Psoas muscle (tissue), 8 donors: ENCODE data around the gene GRIN2A. TPM values are rescaled to one million over a fixed set of nuclear protein-coding genes. Genes with fewer than 3 reads are reported as not detected.

Experiments used
- ATAC-seq, 4 donors: fragments of 200-7000 bp; cut with Tn5 transposase; one replicate each; pipeline ENCODE4 v1.9.1; 2020; ENCODE audit warnings: moderate library complexity in 3 of 4, mild to moderate bottlenecking in 2 of 4
- DNase-seq, 2 donors: peaks; one replicate each; pipeline ENCODE4 v3.0.0-alpha.2; 2020
- H3K27ac ChIP-seq: fragments of 200-600 bp; one replicate; pipeline ENCODE4 v1.8.0; 2022
- H3K27me3 ChIP-seq, 3 donors: fragments of 200-600 bp in 1 of 3; one replicate each; pipeline versions ENCODE4 v1.6.1 to v1.8.0; 2013 to 2022; ENCODE audit warnings: low read length in 2 of 3, mild to moderate bottlenecking in 2 of 3, moderate library complexity in 1 of 3; ENCODE audit not compliant: insufficient read depth in 3 of 3
- H3K36me3 ChIP-seq, 2 donors: fragments of 200-600 bp in 1 of 2; one replicate each; pipeline versions ENCODE4 v1.6.1 to v1.8.0; 2013 to 2022; ENCODE audit warnings: low read depth in 1 of 2, mild to moderate bottlenecking in 1 of 2, moderate library complexity in 1 of 2; ENCODE audit not compliant: insufficient read depth in 1 of 2
- H3K4me1 ChIP-seq: fragments of 200-600 bp; one replicate; pipeline ENCODE4 v1.8.0; 2022
- H3K4me3 ChIP-seq: fragments of 200-600 bp; one replicate; pipeline ENCODE4 v1.8.0; 2022; ENCODE audit warnings: mild to moderate bottlenecking
- H3K9me3 ChIP-seq: fragments of 200-600 bp; one replicate; pipeline ENCODE4 v1.8.0; 2022
- WGBS, 3 donors: extraction: QIAGEN DNeasy Blood & Tissue Kit; methylation state at CpG; one replicate each; pipeline versions ENCODE4 v1.1.6 to v1.1.7; 2013; 5-methylcytosine and 5-hydroxymethylcytosine counted together
- intact Hi-C, 2 donors: fragments of 100-400 bp; cut with DNase I; formaldehyde crosslinking; loops; one replicate each; pipeline versions ENCODE4 v1.11.0 to v1.14.2; 2022
- polyA plus RNA-seq, 3 donors: library from polyadenylated mRNA; stranded (reverse); fragments of 200-250 nt; gene quantifications; one replicate each; pipeline ENCODE4 v1.2.3, GENCODE V29; 2013
- total RNA-seq, 4 donors: library from RNA; stranded (reverse); fragmentation: NEBNext Ultra II Directional in 2 of 4; extraction: Animal tissue kit (Norgen Biotek cat#: 25700) in 2 of 4; gene quantifications; one replicate each; pipeline versions ENCODE4 v1.2.1 to v1.2.4, GENCODE V29; 2021 to 2023
- TF ChIP-seq, protein P1 (sequence below): fragments of 200-600 bp; IDR thresholded peaks from one replicate; pipeline ENCODE4 v1.8.0; 2022; ENCODE audit warnings: antibody characterized with exemption
- donor health status: healthy with polysubstance abuse.
- donor health status: DM: no; HTN: no; CAD: no; lungs with moderate emphysema.
- donor health status: Bipolar disorder and iron deficiency.
- donor health status: healthy.
- donor health status: DM: yes; HTN: yes; CAD: no.
- donor health status: DM: no; HTN: no; CAD: no.
- donor health status: DM: no; HTN: no; CAD: no.
- donor health status: DM: yes; HTN: yes; CAD: no.

Gene GRIN2A
- total and polyA plus RNA-seq, 7 donors = 0.01 to 0.62 (median 0.17) TPM; not detected in 2

DNA sequence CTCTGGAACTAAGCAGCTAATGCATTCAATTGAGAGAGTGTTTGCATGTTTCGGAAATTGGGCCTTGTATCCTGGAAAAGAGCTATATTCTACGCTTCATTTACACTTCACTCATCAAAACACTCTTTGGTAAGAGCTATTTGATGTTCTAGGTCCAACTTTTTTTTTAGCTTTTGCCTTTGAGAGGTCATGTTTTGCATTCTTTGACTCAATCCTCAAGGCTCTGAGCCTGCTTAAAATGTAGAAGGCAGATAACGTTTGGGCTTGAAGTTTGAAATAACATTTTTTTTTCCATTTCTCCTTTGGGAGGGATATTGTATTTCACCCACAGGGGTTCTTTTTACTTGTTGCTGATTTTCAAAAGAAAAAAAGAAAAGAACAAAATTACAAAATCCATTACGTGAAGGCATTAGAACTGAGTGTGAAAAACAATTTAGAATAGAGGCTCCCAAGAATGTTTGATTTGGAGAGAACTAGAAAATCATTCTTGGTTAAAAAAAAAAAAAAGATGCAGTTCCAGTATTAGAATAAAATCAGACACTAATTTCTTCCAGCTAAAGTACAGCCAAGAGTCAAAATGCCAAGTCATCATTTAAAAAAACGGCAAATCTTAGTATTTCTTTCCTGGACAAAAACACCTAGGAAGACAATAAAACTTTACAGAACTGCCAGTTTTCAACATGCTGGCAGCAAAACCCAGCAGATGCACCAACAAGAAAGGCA lies 268.5 kb downstream of the GRIN2A start:
- H3K27me3 ChIP-seq = no peaks in the 10 kb centered on the region
- H3K4me3 ChIP-seq = no peak overlapping the region
- H3K27ac ChIP-seq = no peak overlapping the region
- intact Hi-C loops = loop anchor here in 1 of 2 donors (10.0 kb wide), 1 partner anchor 119 kb away; no protein-coding TSS in a partner anchor
- no peaks in the 10 kb centered on the region for H3K36me3 ChIP-seq
- no peaks in the 10 kb centered on the region for H3K9me3 ChIP-seq
- no peak for ATAC-seq
- H3K4me1 ChIP-seq = no peaks in the 10 kb centered on the region
- no peak for DNase-seq
- WGBS, 3 donors = 33 to 50% (median 34%) methylated on average over 5 of the region's 5 CpGs
- TF ChIP-seq, protein P1, sequence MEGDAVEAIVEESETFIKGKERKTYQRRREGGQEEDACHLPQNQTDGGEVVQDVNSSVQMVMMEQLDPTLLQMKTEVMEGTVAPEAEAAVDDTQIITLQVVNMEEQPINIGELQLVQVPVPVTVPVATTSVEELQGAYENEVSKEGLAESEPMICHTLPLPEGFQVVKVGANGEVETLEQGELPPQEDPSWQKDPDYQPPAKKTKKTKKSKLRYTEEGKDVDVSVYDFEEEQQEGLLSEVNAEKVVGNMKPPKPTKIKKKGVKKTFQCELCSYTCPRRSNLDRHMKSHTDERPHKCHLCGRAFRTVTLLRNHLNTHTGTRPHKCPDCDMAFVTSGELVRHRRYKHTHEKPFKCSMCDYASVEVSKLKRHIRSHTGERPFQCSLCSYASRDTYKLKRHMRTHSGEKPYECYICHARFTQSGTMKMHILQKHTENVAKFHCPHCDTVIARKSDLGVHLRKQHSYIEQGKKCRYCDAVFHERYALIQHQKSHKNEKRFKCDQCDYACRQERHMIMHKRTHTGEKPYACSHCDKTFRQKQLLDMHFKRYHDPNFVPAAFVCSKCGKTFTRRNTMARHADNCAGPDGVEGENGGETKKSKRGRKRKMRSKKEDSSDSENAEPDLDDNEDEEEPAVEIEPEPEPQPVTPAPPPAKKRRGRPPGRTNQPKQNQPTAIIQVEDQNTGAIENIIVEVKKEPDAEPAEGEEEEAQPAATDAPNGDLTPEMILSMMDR = no peak

DNA sequence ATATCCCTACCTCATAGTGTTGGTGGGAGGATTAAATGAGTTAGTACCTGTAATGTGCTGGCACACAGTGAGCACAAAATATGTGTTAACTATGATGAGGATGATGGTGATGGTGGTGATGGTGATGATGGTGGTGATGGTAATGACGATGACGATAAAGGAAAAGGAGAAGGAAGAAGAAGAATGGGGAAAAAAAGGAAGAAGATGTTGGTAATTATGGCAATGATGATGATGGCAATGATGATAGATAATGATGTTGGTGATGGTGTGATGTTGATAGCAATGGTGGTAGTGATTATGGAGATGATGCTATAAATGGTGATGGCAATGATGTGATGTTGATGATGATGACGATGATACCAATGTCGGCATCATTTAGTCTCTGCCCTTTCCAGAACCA lies 270.2 kb downstream of the GRIN2A start:
- ATAC-seq = no peak
- TF ChIP-seq, protein P1 = no peak
- Histone ChIP-seq H3K27ac (no peak overlapping the region), H3K27me3 (no peaks in the 10 kb centered on the region), H3K9me3 (no peaks in the 10 kb centered on the region), H3K36me3 (no peaks in the 10 kb centered on the region), H3K4me3 (no peak overlapping the region), H3K4me1 (no peaks in the 10 kb centered on the region)
- intact Hi-C loops = loop anchor here in 1 of 2 donors (10.0 kb wide), 1 partner anchor 117 kb away; no protein-coding TSS in a partner anchor
- WGBS, 3 donors = 93 to 99% (median 97%) methylated on average over 4 of the region's 4 CpGs
- DNase-seq = no peak

DNA sequence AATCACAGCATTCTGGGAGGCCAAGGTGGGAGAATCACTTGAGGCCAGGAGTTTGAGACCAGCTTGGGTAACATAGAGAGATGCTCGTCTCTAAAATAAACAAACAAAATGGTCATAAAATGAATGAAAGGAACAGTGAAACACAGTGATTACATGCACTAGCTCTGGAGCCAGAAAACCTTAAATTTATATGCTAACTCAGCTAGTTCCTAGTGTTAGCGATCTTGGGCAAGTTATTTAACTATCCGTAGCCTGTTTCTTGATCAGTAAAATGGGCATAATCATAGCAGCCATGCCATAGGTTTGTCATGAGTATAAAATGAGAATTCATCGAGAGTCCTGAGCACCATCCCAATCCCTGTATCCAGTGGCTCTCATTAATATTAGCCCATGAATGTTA lies 271.0 kb downstream of the GRIN2A start:
- H3K27me3 ChIP-seq = no peaks in the 10 kb centered on the region
- no peaks in the 10 kb centered on the region for H3K36me3 ChIP-seq
- H3K4me1 ChIP-seq = no peaks in the 10 kb centered on the region
- no peak overlapping the region for H3K27ac ChIP-seq
- TF ChIP-seq, protein P1 = no peak
- WGBS, 3 donors = 82 to 85% (median 83%) methylated on average over 4 of the region's 4 CpGs
- intact Hi-C loops = loop anchor here in 1 of 2 donors (10.0 kb wide), 1 partner anchor 116 kb away; no protein-coding TSS in a partner anchor
- H3K9me3 ChIP-seq = no peaks in the 10 kb centered on the region
- H3K4me3 ChIP-seq = no peak overlapping the region
- ATAC-seq = no peak
- DNase-seq = no peak

DNA sequence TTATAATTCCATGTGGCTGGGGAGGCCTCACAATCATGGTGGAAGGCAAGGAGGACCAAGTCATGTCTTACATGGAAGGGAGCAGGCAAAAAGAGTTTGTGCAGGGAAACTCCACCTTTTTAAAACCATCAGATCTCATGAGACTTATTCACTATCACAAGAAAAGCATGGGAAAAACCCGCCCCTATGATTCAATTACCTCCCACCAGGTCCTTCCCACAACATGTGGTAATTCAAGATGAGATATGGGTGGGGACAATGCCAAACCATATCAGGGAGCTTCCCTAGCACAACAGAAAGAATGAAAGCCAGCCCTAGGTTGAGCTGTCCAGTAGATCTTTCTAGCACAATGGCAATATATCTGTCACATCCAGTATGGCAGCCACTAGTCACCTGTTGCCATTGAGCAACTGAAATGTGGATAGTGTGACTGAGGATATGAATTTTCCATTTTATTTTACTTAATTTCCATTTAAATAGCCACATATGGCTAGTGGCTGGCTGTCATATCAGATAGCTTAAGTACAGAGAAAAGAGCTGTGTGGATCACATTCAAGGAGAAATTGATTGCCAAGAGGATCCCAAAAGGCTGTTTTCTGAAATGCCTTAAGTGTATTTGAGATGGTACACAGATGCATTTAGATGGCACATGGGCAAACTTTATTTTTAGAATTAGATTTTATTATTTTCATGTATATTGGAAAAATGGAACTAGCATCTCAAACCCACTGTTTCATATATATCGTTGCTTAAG lies 273.0 kb downstream of the GRIN2A start:
- TF ChIP-seq, protein P1 = no peak
- ATAC-seq (no peak), DNase-seq (no peak)
- 84 to 97% (median 92%) methylated on average over 2 of the region's 2 CpGs for WGBS, 3 donors
- no peak overlapping the region for H3K4me3 ChIP-seq
- intact Hi-C loops = no loop called here
- H3K9me3 ChIP-seq = no peaks in the 10 kb centered on the region
- no peak overlapping the region for H3K27ac ChIP-seq
- H3K4me1 ChIP-seq = no peaks in the 10 kb centered on the region
- H3K36me3 ChIP-seq = no peaks in the 10 kb centered on the region
- H3K27me3 ChIP-seq = no peaks in the 10 kb centered on the region
